Neural cell (in vitro differentiated cells): ENCODE results near the gene CGNL1.

Experiments
- EP300 ChIP-seq: fragments of 450-650 bp; conservative IDR thresholded peaks from 2 replicates; pipeline ENCODE4 v1.6.1; 2014; ENCODE audit warnings: antibody characterized with exemption, mild to moderate bottlenecking, moderate library complexity; ENCODE audit not compliant: poor library complexity, severe bottlenecking
- EZH2 ChIP-seq: fragments of 200-600, 300-800 bp; shearing (Covaris generic), sonication (generic); IDR thresholded peaks from 2 replicates; pipeline ENCODE4 v1.6.1; 2014; ENCODE audit warnings: antibody characterized with exemption, low read length, borderline replicate concordance, mild to moderate bottlenecking; ENCODE audit not compliant: insufficient read depth, poor library complexity, severe bottlenecking
- POLR2AphosphoS5 ChIP-seq: IDR thresholded peaks from 2 replicates; pipeline ENCODE4 v1.6.1; 2012
- RAD21 ChIP-seq: fragments of 450-650 bp; conservative IDR thresholded peaks from 2 replicates; pipeline ENCODE4 v1.6.1; 2014; ENCODE audit warnings: antibody characterized with exemption, mild to moderate bottlenecking, moderate library complexity
- TAF1 ChIP-seq: IDR thresholded peaks from 2 replicates; pipeline ENCODE4 v1.6.1; 2012; ENCODE audit warnings: low read depth
- TF ChIP-seq, protein P1 (sequence below): fragments of 450-650 bp; IDR thresholded peaks from 2 replicates; pipeline ENCODE4 v1.5.1; 2014; ENCODE audit warnings: antibody characterized with exemption, mild to moderate bottlenecking, moderate library complexity; ENCODE audit not compliant: poor library complexity, severe bottlenecking
- TF ChIP-seq, protein P2 (sequence below): IDR thresholded peaks from 2 replicates; pipeline ENCODE4 v1.6.1; 2012; ENCODE audit warnings: borderline replicate concordance

DNA sequence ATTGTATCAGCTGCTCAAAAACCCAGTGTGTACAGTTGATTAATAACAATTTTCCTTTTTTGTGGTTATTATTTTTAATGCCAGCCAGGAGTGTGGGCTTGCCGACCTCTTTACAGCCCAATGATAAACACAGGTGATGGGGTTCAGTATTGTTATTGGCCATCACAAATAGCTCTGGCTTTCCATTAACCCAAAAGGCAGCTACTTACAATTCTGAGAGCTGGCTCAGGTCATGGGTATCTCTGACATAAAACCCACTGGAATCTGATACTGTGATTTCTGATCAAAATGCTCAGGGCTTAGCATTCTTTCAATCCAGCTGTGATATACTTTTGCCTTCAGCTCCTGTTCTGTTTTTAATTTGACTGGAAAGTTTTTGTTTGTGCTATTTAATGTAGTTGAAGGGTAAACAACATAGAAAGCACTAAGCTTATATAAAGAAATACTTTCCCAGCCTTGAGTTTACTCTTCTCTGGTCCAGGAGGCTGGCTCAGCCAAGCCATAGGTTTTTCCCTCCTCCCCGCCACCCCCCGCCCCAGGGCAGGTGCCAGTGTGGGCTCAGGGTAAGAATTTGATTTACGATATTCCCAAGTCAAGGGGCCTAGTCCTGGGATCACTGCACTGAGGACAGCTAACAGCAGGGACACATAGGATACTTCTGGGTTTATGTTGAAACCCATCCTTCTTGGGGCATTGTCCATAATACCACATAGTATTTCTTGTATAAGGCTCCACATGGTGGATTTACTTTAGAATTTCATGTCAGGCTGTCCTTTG is 161.4 kb downstream of the CGNL1 start:
- TF ChIP-seq, protein P1, sequence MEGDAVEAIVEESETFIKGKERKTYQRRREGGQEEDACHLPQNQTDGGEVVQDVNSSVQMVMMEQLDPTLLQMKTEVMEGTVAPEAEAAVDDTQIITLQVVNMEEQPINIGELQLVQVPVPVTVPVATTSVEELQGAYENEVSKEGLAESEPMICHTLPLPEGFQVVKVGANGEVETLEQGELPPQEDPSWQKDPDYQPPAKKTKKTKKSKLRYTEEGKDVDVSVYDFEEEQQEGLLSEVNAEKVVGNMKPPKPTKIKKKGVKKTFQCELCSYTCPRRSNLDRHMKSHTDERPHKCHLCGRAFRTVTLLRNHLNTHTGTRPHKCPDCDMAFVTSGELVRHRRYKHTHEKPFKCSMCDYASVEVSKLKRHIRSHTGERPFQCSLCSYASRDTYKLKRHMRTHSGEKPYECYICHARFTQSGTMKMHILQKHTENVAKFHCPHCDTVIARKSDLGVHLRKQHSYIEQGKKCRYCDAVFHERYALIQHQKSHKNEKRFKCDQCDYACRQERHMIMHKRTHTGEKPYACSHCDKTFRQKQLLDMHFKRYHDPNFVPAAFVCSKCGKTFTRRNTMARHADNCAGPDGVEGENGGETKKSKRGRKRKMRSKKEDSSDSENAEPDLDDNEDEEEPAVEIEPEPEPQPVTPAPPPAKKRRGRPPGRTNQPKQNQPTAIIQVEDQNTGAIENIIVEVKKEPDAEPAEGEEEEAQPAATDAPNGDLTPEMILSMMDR, result no peak
- TF ChIP-seq POLR2AphosphoS5 (no peak), EP300 (no peak), EZH2 (no peak), RAD21 (no peak), TAF1 (no peak)
- TF ChIP-seq, protein P2, sequence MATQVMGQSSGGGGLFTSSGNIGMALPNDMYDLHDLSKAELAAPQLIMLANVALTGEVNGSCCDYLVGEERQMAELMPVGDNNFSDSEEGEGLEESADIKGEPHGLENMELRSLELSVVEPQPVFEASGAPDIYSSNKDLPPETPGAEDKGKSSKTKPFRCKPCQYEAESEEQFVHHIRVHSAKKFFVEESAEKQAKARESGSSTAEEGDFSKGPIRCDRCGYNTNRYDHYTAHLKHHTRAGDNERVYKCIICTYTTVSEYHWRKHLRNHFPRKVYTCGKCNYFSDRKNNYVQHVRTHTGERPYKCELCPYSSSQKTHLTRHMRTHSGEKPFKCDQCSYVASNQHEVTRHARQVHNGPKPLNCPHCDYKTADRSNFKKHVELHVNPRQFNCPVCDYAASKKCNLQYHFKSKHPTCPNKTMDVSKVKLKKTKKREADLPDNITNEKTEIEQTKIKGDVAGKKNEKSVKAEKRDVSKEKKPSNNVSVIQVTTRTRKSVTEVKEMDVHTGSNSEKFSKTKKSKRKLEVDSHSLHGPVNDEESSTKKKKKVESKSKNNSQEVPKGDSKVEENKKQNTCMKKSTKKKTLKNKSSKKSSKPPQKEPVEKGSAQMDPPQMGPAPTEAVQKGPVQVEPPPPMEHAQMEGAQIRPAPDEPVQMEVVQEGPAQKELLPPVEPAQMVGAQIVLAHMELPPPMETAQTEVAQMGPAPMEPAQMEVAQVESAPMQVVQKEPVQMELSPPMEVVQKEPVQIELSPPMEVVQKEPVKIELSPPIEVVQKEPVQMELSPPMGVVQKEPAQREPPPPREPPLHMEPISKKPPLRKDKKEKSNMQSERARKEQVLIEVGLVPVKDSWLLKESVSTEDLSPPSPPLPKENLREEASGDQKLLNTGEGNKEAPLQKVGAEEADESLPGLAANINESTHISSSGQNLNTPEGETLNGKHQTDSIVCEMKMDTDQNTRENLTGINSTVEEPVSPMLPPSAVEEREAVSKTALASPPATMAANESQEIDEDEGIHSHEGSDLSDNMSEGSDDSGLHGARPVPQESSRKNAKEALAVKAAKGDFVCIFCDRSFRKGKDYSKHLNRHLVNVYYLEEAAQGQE, result no peak
